GM13976 (cell line): ENCODE measurements around the gene GNRHR.
"Not testable (repeated sequence)": the region's sequence is repeated elsewhere in the genome, so short reads cannot be mapped to it uniquely, and the experiment has no call there.

ENCODE experiments used
- DNase-seq: peaks from one replicate; pipeline ENCODE4 v3.0.0; 2012; ENCODE audit warnings: low spot score
- in situ Hi-C: fragments of 300-500 bp; cut with MboI; formaldehyde crosslinking; loops from one replicate; pipeline ENCODE4 v1.12.0; 2022; ENCODE audit warnings: low sequenced_read_pairs, mixed read lengths, inconsistent platforms; ENCODE audit not compliant: unreplicated experiment
- TF ChIP-seq, protein P1 (sequence below): IDR thresholded peaks from 2 replicates; pipeline ENCODE4 v1.5.1; 2012; ENCODE audit warnings: borderline replicate concordance, mild to moderate bottlenecking; ENCODE audit not compliant: insufficient read depth; ENCODE audit errors: extremely low read depth, missing control alignments, control extremely low read depth

GNRHR gene

GRCh38 chr4:67736262-67736661, 17.9 kb downstream of the GNRHR start:
- TF ChIP-seq, protein P1, sequence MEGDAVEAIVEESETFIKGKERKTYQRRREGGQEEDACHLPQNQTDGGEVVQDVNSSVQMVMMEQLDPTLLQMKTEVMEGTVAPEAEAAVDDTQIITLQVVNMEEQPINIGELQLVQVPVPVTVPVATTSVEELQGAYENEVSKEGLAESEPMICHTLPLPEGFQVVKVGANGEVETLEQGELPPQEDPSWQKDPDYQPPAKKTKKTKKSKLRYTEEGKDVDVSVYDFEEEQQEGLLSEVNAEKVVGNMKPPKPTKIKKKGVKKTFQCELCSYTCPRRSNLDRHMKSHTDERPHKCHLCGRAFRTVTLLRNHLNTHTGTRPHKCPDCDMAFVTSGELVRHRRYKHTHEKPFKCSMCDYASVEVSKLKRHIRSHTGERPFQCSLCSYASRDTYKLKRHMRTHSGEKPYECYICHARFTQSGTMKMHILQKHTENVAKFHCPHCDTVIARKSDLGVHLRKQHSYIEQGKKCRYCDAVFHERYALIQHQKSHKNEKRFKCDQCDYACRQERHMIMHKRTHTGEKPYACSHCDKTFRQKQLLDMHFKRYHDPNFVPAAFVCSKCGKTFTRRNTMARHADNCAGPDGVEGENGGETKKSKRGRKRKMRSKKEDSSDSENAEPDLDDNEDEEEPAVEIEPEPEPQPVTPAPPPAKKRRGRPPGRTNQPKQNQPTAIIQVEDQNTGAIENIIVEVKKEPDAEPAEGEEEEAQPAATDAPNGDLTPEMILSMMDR = no peak
- in situ Hi-C loops = no loop called here
- no peak for DNase-seq

GRCh38 chr4:67735325-67735724, 18.9 kb downstream of the GNRHR start:
- in situ Hi-C loops = no loop called here
- TF ChIP-seq, protein P1 = no peak
- no peak for DNase-seq

- in situ Hi-C loops, DNase-seq: not testable (repeated sequence)
Observed at GRCh38 chr4:67730511-67730910, 23.7 kb downstream of the GNRHR start.

DNA sequence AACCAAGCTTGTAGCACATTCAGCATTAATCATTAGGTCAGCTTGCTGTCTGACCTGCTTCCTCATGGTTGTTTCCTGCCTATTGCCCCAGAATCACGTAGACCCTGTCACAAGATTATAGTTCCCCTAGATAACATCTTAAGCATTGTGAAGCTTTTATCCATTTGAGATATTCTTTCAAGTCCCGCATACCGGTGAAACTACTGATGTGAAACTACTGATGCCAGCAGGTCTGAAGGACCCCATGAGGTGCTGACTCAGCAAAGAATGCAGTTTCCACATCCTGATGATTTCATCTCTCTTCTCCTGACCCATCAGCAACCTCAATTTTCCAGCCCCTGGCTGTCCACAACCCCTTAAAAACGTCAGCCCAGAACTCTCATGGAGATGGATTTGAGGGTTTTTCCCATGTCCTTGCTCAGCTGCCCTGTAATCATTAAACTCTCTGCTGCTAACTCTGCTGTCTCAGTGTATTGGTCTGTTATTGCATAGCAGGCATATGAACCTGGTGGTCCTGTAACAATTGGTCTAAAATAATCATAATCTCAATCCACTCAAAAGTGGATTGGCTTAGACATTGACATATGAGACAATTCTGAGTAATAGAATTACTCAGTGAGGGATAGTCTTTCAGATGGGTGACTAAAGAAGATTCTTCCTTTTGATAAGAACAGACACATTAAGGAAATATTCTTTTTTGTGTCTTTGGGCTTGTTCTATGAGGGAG, 26.9 kb downstream of the GNRHR start:
- TF ChIP-seq, protein P1 = no peak
- in situ Hi-C loops = no loop called here
- DNase-seq = no peak

DNA sequence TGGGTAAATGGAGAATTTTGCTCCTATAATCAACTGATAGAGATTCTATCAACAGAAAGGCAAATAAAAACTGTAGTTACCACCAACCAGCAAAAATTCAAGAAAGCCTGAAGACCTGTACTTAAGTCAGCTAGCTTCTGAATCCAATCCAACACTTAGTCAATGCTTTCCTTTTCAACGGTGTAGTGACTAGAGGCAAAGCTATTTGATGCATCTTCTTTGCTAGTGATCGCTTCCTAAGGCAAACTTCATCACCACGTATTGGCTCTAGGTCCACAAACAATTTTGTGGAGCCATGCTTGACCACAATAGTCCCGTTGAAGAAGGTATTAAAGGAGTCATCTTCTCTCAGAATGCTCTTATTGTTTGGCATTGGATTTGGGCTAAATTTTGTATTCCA, 28.2 kb downstream of the GNRHR start:
- DNase-seq = no peak
- TF ChIP-seq, protein P1 = no peak
- in situ Hi-C loops = no loop called here

GRCh38 chr4:67725132-67725531, 29.1 kb downstream of the GNRHR start:
- no peak for DNase-seq
- in situ Hi-C loops = no loop called here
- TF ChIP-seq, protein P1 = no peak

GRCh38 chr4:67723949-67724348, 30.2 kb downstream of the GNRHR start:
- TF ChIP-seq, protein P1 = no peak
- in situ Hi-C loops = no loop called here
- no peak for DNase-seq
